Pancreas (tissue), 10 donors: Measurements from ENCODE around the gene PRPF19. TPM values are rescaled to one million over a fixed set of nuclear protein-coding genes. Genes with fewer than 3 reads are reported as not detected.

Source experiments
- ATAC-seq, 4 donors: fragments of 200-7000 bp; cut with Tn5 transposase; one replicate each; pipeline versions ENCODE4 v1.8.0 to v1.9.1; 2020; ENCODE audit warnings: mild to moderate bottlenecking in 4 of 4, moderate library complexity in 4 of 4
- DNase-seq, 6 donors: peaks; one replicate each; pipeline ENCODE4 v3.0.0-alpha.2; 2020
- FAIRE-seq: peaks from 2 replicates; lab custom pipeline; 2012; peaks lifted over from hg19 to GRCh38; lab: Jason Lieb, UNC
- H3K27ac ChIP-seq, 4 donors: fragments of 200-600 bp; sonication (generic); 1 replicate in 3 of 4; 2 replicates in 1 of 4; pipeline versions ENCODE4 v1.5.0 to v1.8.0; 2020
- H3K27me3 ChIP-seq, 4 donors: fragments of 200-600 bp; one replicate each; pipeline ENCODE4 v1.8.0; 2021
- H3K36me3 ChIP-seq, 3 donors: fragments of 200-600 bp; sonication (generic) in 1 of 3; one replicate each; pipeline versions ENCODE4 v1.5.0 to v1.8.0; 2020 to 2021
- H3K4me1 ChIP-seq, 3 donors: fragments of 200-600 bp; one replicate each; pipeline ENCODE4 v1.8.0; 2021
- H3K4me3 ChIP-seq, 4 donors: fragments of 200-600 bp; sonication (generic) in 2 of 4; one replicate each; pipeline versions ENCODE4 v1.5.0 to v1.8.0; 2020 to 2021
- H3K9me3 ChIP-seq, 4 donors: fragments of 200-600 bp; one replicate each; pipeline ENCODE4 v1.8.0; 2021
- CTCF ChIP-seq, 4 donors: fragments of 200-600 bp; sonication (generic) in 3 of 4; IDR thresholded peaks; one replicate each; pipeline versions ENCODE4 v1.5.0 to v1.8.0; 2021; ENCODE audit warnings: antibody characterized with exemption in 4 of 4
- WGBS, 2 donors: extraction: QIAGEN DNeasy Blood & Tissue Kit; methylation state at CpG; one replicate each; pipeline ENCODE4 v1.1.7; 2013; 5-methylcytosine and 5-hydroxymethylcytosine counted together
- intact Hi-C, 3 donors: fragments of 100-400 bp; cut with DNase I; formaldehyde crosslinking; loops; one replicate each; pipeline versions ENCODE4 v1.11.1 to v1.14.2; 2022
- polyA plus RNA-seq, 2 donors: library from polyadenylated mRNA; stranded (reverse); fragments of 200-250 nt; gene quantifications; one replicate each; pipeline ENCODE4 v1.2.3, GENCODE V29; 2013
- total RNA-seq, 6 donors: library from RNA; stranded (reverse); fragmentation: NEBNext Ultra II Directional in 4 of 6; extraction: Animal tissue kit (Norgen Biotek cat#: 25700) in 4 of 6; gene quantifications; one replicate each; pipeline versions ENCODE4 v1.2.1 to v1.2.4, GENCODE V29; 2021 to 2023
- donor health status: healthy with polysubstance abuse.
- donor health status: DM: no; HTN: no; CAD: no; lungs with moderate emphysema.
- donor health status: DM: no; HTN: no; CAD: no.
- donor health status: control.
- donor health status: control.
- donor health status: Bipolar disorder and iron deficiency.
- donor health status: DM: yes; HTN: yes; CAD: no.
- donor health status: DM: no; HTN: no; CAD: no.
- donor health status: DM: no; HTN: no; CAD: no.
- donor health status: DM: yes; HTN: yes; CAD: no.

PRPF19 gene
- total and polyA plus RNA-seq, 8 donors: 33.9 to 50.1 (median 45.5) TPM

- H3K36me3 ChIP-seq: peaks cover 21 to 72% (median 56%) of the 10 kb centered on the region in 3 donors
- no peaks in the 10 kb centered on the region for H3K9me3 ChIP-seq
- no peak for TF ChIP-seq CTCF (IDR thresholded peaks at IDR 0.05)
- DNase-seq (no peak), FAIRE-seq (no peak), ATAC-seq (no peak)
- no peak overlapping the region for H3K4me3 ChIP-seq
- no peak overlapping the region for H3K27ac ChIP-seq
- intact Hi-C loops: no loop called here
- H3K4me1 ChIP-seq: peaks cover 0 to 16% (median 13%) of the 10 kb centered on the region in 3 donors
- H3K27me3 ChIP-seq: no peaks in the 10 kb centered on the region
- 82 to 84% methylated on average over 13 of the region's 13 CpGs for WGBS, 2 donors
Measured at GRCh38 chr11:60900673-60901404, 5.5 kb downstream of the PRPF19 start.

- ATAC-seq (no peak), FAIRE-seq (no peak), DNase-seq (no peak)
- no peaks in the 10 kb centered on the region for H3K27me3 ChIP-seq
- H3K9me3 ChIP-seq: no peaks in the 10 kb centered on the region
- WGBS, 2 donors: 71 to 77% methylated on average over 4 of the region's 4 CpGs
- no peak for TF ChIP-seq CTCF (IDR thresholded peaks at IDR 0.05)
- H3K36me3 ChIP-seq: peaks cover 21 to 81% (median 60%) of the 10 kb centered on the region in 3 donors
- peaks cover 0 to 11% (median 9%) of the 10 kb centered on the region in 3 donors for H3K4me1 ChIP-seq
- intact Hi-C loops: loop anchor here (5.0 to 10.0 kb wide), 3 partner anchors 55 to 68 kb away; partner anchors contain the start of gene CCDC86 (in 1 of the 3)
- no peak overlapping the region for H3K27ac ChIP-seq
- H3K4me3 ChIP-seq: no peak overlapping the region
Measured at GRCh38 chr11:60899977-60900376, 6.4 kb downstream of the PRPF19 start.

GRCh38 chr11:60899046-60899936 lies 7.1 kb downstream of the PRPF19 start:
- no peak for FAIRE-seq
- intact Hi-C loops: loop anchor here (5.0 to 10.0 kb wide), 3 partner anchors 54 to 67 kb away; partner anchors contain the start of gene CCDC86 (in 1 of the 3)

GRCh38 chr11:60897496-60897895 lies 8.9 kb downstream of the PRPF19 start:
- H3K27me3 ChIP-seq: no peaks in the 10 kb centered on the region
- intact Hi-C loops: loop anchor here (5.0 to 10.0 kb wide), 3 partner anchors 53 to 65 kb away; partner anchors contain the start of gene CCDC86 (in 1 of the 3)
- no peak for FAIRE-seq
- H3K4me1 ChIP-seq: no peaks in the 10 kb centered on the region
- no peak overlapping the region for H3K4me3 ChIP-seq
- DNase-seq: no peak
- ATAC-seq: no peak
- 92 to 97% methylated on average over 4 of the region's 4 CpGs for WGBS, 2 donors
- H3K9me3 ChIP-seq: no peaks in the 10 kb centered on the region
- no peak for TF ChIP-seq CTCF (IDR thresholded peaks at IDR 0.05)
- H3K27ac ChIP-seq: no peak overlapping the region
- H3K36me3 ChIP-seq: peaks cover 21 to 97% (median 61%) of the 10 kb centered on the region in 3 donors

More at GRCh38 chr11:60899046-60899936, 7.1 kb downstream of the PRPF19 start:
- ATAC-seq: peak; percentile 61 to 90 (median 86)
- TF ChIP-seq CTCF (IDR thresholded peaks at IDR 0.05): peak; percentile 76 to 89 (median 88)
- H3K36me3 ChIP-seq: peaks cover 21 to 88% (median 60%) of the 10 kb centered on the region in 3 donors
- peaks cover 0 to 6% (median 2%) of the 10 kb centered on the region in 3 donors for H3K4me1 ChIP-seq
- no peak overlapping the region for H3K4me3 ChIP-seq
- H3K27me3 ChIP-seq: no peaks in the 10 kb centered on the region
- no peaks in the 10 kb centered on the region for H3K9me3 ChIP-seq
- 54 to 55% methylated on average over 12 of the region's 12 CpGs for WGBS, 2 donors
- peak in 2 of 6 donors; percentile 22 to 54 for DNase-seq
- no peak overlapping the region for H3K27ac ChIP-seq
